PC-9 (cell line): ENCODE data around the gene KCNMB1. TPM values are rescaled to one million over a fixed set of nuclear protein-coding genes. Genes with fewer than 3 reads are reported as not detected.

ENCODE experiments used
- BruUV-seq: library from RNA; stranded (reverse); fragments of 400-500 nt; replicated peaks from 2 replicates; lab custom pipeline; 2021; lab: Mats Ljungman, UMichigan
- CTCF ChIA-PET: fragments of 300-600 bp; sonication (Branson Sonifier 250); formaldehyde crosslinking; loops from one replicate; lab custom pipeline; 2022; ENCODE audit warnings: antibody characterized with exemption; lab: Charles Lee
- POLR2A ChIA-PET: fragments of 300-600 bp; sonication (Branson Sonifier 250); formaldehyde crosslinking; loops from one replicate; lab custom pipeline; 2022; ENCODE audit warnings: antibody characterized with exemption; ENCODE audit not compliant: unreplicated experiment; lab: Charles Lee
- DNase-seq, 2 experiments: peaks; one replicate each; pipeline versions ENCODE4 v3.0.0 to v3.0.0-alpha.2; 2015 to 2022; ENCODE audit warnings: mixed read lengths in 1 of 2
- H2AFZ ChIP-seq: fragments of 200-600 bp; sonication (generic); 2 replicates; pipeline ENCODE4 v1.8.1; 2017; ENCODE audit warnings: antibody characterized with exemption
- H3F3A ChIP-seq: fragments of 200-600 bp; sonication (generic); 2 replicates; pipeline ENCODE4 v1.8.1; 2017; ENCODE audit warnings: antibody characterized with exemption, mild to moderate bottlenecking, low read depth; ENCODE audit not compliant: insufficient read depth
- H3K27ac ChIP-seq: fragments of 200-600 bp; sonication (generic); 2 replicates; pipeline ENCODE4 v1.6.1; 2016; ENCODE audit warnings: mixed run types
- H3K27me3 ChIP-seq: fragments of 200-600 bp; sonication (generic); 2 replicates; pipeline ENCODE4 v1.6.1; 2016; ENCODE audit warnings: low read depth, mixed run types; ENCODE audit not compliant: insufficient read depth
- H3K36me3 ChIP-seq: fragments of 200-600 bp; sonication (generic); 2 replicates; pipeline ENCODE4 v1.6.1; 2016; ENCODE audit warnings: low read depth, mixed run types
- H3K4me1 ChIP-seq: fragments of 200-600 bp; sonication (generic); replicated peaks from 2 replicates; pipeline ENCODE4 v1.6.1; 2016; ENCODE audit warnings: mixed run types; ENCODE audit not compliant: insufficient read depth
- H3K4me2 ChIP-seq: fragments of 200-600 bp; sonication (generic); 2 replicates; pipeline ENCODE4 v1.6.1; 2017; ENCODE audit warnings: mixed run types
- H3K4me3 ChIP-seq: fragments of 200-600 bp; sonication (generic); 2 replicates; pipeline ENCODE4 v1.6.1; 2016; ENCODE audit warnings: mixed run types
- H3K79me2 ChIP-seq: fragments of 200-600 bp; sonication (generic); 2 replicates; pipeline ENCODE4 v1.6.1; 2017; ENCODE audit warnings: low read depth, mixed run types
- H3K9me2 ChIP-seq: fragments of 200-600 bp; sonication (generic); 2 replicates; pipeline ENCODE4 v1.8.1; 2017; ENCODE audit warnings: mild to moderate bottlenecking; ENCODE audit not compliant: insufficient read depth
- H3K9me3 ChIP-seq: fragments of 200-600 bp; sonication (generic); 2 replicates; pipeline ENCODE4 v1.8.1; 2016; ENCODE audit warnings: low read depth; ENCODE audit not compliant: insufficient read depth
- H4K20me1 ChIP-seq: fragments of 200-600 bp; sonication (generic); 2 replicates; pipeline ENCODE4 v1.8.1; 2017; ENCODE audit not compliant: insufficient read depth
- EZH2 ChIP-seq: fragments of 200-600 bp; sonication (generic); IDR thresholded peaks from 2 replicates; pipeline ENCODE4 v1.8.0; 2017; ENCODE audit warnings: antibody characterized with exemption, low read depth
- intact Hi-C: fragments of 100-400 bp; cut with micrococcal nuclease; formaldehyde crosslinking; loops from one replicate; pipeline ENCODE4 v1.10.0; 2022; ENCODE audit not compliant: unreplicated experiment
- total RNA-seq: library from RNA; stranded (reverse); gene quantifications from 2 replicates; pipeline ENCODE4 v1.2.3, GENCODE V29; 2021
- TF ChIP-seq, protein P1 (sequence below): fragments of 200-600 bp; sonication (generic); conservative IDR thresholded peaks from 2 replicates; pipeline ENCODE4 v1.6.1; 2017; ENCODE audit warnings: mixed run types, antibody characterized with exemption, mild to moderate bottlenecking, moderate library complexity

KCNMB1 gene
- total RNA-seq, 1 experiment from 2014 or later, result not detected

DNA sequence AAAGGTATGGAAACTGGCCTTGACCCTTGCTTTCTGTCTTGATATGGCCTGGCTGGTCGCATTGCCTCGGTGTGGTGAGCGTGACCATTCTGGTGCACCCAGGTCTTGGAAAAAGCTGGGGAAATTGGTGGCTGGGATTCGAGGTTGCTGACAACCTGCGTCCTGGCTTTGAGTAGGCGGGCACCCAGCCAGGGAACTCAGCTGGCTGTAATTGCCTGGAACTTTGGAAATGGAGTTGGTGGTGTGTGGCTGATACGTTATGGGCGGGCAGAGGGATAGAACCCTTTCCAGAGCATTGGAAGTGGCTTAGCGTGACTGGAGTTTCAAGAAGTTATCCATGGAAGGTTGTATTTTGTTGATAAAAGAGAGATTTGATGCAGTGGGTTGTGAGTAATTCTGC, 35.2 kb downstream of the KCNMB1 start:
- Histone ChIP-seq H3K79me2 (no peaks in the 10 kb centered on the region), H3K27ac (no peak overlapping the region), H3K36me3 (no peaks in the 10 kb centered on the region), H3K4me2 (no peak overlapping the region), H3K4me1 (no peaks in the 10 kb centered on the region), H3K27me3 (peaks cover 60% of the 10 kb centered on the region), H3F3A (no peaks in the 10 kb centered on the region), H2AFZ (no peak overlapping the region), H4K20me1 (no peaks in the 10 kb centered on the region), H3K9me3 (no peaks in the 10 kb centered on the region), H3K9me2 (no peaks in the 10 kb centered on the region), H3K4me3 (no peak overlapping the region)
- intact Hi-C loops, result no loop called here
- TF ChIP-seq, protein P1, sequence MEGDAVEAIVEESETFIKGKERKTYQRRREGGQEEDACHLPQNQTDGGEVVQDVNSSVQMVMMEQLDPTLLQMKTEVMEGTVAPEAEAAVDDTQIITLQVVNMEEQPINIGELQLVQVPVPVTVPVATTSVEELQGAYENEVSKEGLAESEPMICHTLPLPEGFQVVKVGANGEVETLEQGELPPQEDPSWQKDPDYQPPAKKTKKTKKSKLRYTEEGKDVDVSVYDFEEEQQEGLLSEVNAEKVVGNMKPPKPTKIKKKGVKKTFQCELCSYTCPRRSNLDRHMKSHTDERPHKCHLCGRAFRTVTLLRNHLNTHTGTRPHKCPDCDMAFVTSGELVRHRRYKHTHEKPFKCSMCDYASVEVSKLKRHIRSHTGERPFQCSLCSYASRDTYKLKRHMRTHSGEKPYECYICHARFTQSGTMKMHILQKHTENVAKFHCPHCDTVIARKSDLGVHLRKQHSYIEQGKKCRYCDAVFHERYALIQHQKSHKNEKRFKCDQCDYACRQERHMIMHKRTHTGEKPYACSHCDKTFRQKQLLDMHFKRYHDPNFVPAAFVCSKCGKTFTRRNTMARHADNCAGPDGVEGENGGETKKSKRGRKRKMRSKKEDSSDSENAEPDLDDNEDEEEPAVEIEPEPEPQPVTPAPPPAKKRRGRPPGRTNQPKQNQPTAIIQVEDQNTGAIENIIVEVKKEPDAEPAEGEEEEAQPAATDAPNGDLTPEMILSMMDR, result no peak
- TF ChIP-seq EZH2, result no peak
- no TSS peak for BruUV-seq
- POLR2A ChIA-PET, result no interaction called here
- DNase-seq, result no peak
- CTCF ChIA-PET, result no interaction called here

GRCh38 chr5:170353011-170353761, 36.0 kb downstream of the KCNMB1 start:
- Histone ChIP-seq H2AFZ (no peak overlapping the region), H3K4me2 (no peak overlapping the region), H3F3A (no peaks in the 10 kb centered on the region), H3K79me2 (no peaks in the 10 kb centered on the region), H3K4me1 (no peaks in the 10 kb centered on the region), H3K4me3 (no peak overlapping the region), H3K9me2 (no peaks in the 10 kb centered on the region), H3K27ac (no peak overlapping the region), H4K20me1 (no peaks in the 10 kb centered on the region), H3K27me3 (peaks cover 66% of the 10 kb centered on the region), H3K9me3 (no peaks in the 10 kb centered on the region), H3K36me3 (no peaks in the 10 kb centered on the region)
- DNase-seq, result no peak
- intact Hi-C loops, result no loop called here
- ChIA-PET CTCF (no interaction called here), POLR2A (interaction anchor here (0.6 kb wide), 1 partner anchor 382 kb away, joined by 14 read pairs; no protein-coding TSS in a partner anchor)
- TF ChIP-seq EZH2, result no peak
- TF ChIP-seq, protein P1, result no peak
- no TSS peak for BruUV-seq

DNA sequence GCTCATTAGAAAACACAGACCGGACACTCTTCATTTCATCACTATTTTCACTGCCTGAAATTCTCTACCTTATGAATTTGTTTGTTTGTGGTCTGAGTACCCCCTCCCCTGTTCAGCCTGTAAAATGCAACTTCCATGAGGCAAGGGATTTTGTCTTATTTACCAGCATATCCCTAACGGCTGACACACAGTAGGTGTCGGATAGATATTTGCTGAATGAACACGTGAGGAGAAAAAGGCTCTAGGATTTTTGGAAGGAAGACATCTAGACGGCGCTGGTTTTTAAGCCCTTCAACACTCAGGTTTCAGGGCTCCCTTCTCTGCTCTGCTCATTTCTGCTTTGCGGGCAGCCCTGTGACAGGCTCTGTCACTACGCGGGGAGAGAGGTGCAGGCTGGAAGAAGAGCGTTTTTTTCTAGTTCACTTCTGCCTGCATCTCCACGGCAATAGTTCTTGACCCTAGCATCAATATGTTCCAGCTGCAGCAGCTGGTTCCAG, 41.0 kb downstream of the KCNMB1 start:
- intact Hi-C loops, result no loop called here
- CTCF ChIA-PET, result interaction anchor here (0.5 kb wide), 1 partner anchor 120 kb away, joined by 6 read pairs; no protein-coding TSS in a partner anchor
- H3K9me3 ChIP-seq, result no peaks in the 10 kb centered on the region
- no peaks in the 10 kb centered on the region for H3K79me2 ChIP-seq
- no TSS peak for BruUV-seq
- POLR2A ChIA-PET, result no interaction called here
- no peaks in the 10 kb centered on the region for H3K36me3 ChIP-seq
- no peaks in the 10 kb centered on the region for H3K4me1 ChIP-seq
- H3K27ac ChIP-seq, result no peak overlapping the region
- TF ChIP-seq EZH2, result no peak
- TF ChIP-seq, protein P1, result no peak
- no peaks in the 10 kb centered on the region for H4K20me1 ChIP-seq
- no peak overlapping the region for H3K4me3 ChIP-seq
- H3K4me2 ChIP-seq, result no peak overlapping the region
- H3F3A ChIP-seq, result no peaks in the 10 kb centered on the region
- H3K9me2 ChIP-seq, result no peaks in the 10 kb centered on the region
- no peak for DNase-seq
- peaks cover 55% of the 10 kb centered on the region for H3K27me3 ChIP-seq
- no peak overlapping the region for H2AFZ ChIP-seq
